Endodermal cell (in vitro differentiated cells): ENCODE measurements around the gene CARS2. TPM values are rescaled to one million over a fixed set of nuclear protein-coding genes. Genes with fewer than 3 reads are reported as not detected.

ENCODE experiments used
- DNase-seq: peaks from one replicate; pipeline ENCODE4 v3.0.0-alpha.2; 2017
- H3K27ac ChIP-seq: 2 replicates; pipeline ENCODE4 v1.5.1; 2013; ENCODE audit warnings: mild to moderate bottlenecking, low read depth, low read length, moderate library complexity
- H3K27me3 ChIP-seq: 2 replicates; pipeline ENCODE4 v1.6.1; 2013; ENCODE audit warnings: mild to moderate bottlenecking, low read length, moderate library complexity; ENCODE audit not compliant: insufficient read depth, control insufficient read depth, poor library complexity, severe bottlenecking
- H3K36me3 ChIP-seq: 2 replicates; pipeline ENCODE4 v1.7.0; 2013; ENCODE audit warnings: mild to moderate bottlenecking, low read length, moderate library complexity; ENCODE audit not compliant: control insufficient read depth, insufficient read depth
- H3K4me1 ChIP-seq: one replicate; pipeline ENCODE4 v1.7.0; 2013; ENCODE audit warnings: low read length; ENCODE audit not compliant: control insufficient read depth, insufficient read depth
- H3K4me3 ChIP-seq: 2 replicates; pipeline ENCODE4 v1.5.1; 2013; ENCODE audit warnings: mild to moderate bottlenecking, low read length, moderate library complexity
- H3K9ac ChIP-seq: 2 replicates; pipeline ENCODE4 v1.6.1; 2013; ENCODE audit warnings: mild to moderate bottlenecking, low read length, moderate library complexity; ENCODE audit not compliant: poor library complexity, severe bottlenecking; ENCODE audit errors: extremely low read depth
- H3K9me3 ChIP-seq: 2 replicates; pipeline ENCODE4 v1.6.1; 2013; ENCODE audit warnings: mild to moderate bottlenecking, low read length, moderate library complexity; ENCODE audit not compliant: control insufficient read depth
- H3K27ac Mint-ChIP-seq: 2 replicates; pipeline ENCODE4 v1.8.0; 2020; ENCODE audit warnings: mixed read lengths
- H3K27me3 Mint-ChIP-seq: 2 replicates; pipeline ENCODE4 v1.8.0; 2021; ENCODE audit warnings: mild to moderate bottlenecking, mixed read lengths; ENCODE audit not compliant: insufficient read depth
- H3K36me3 Mint-ChIP-seq: 2 replicates; pipeline ENCODE4 v1.8.0; 2020; ENCODE audit warnings: low read depth, mixed read lengths
- H3K4me1 Mint-ChIP-seq: 2 replicates; pipeline ENCODE4 v1.8.0; 2020; ENCODE audit warnings: mixed read lengths
- H3K4me3 Mint-ChIP-seq: 2 replicates; pipeline ENCODE4 v1.8.0; 2020; ENCODE audit warnings: mild to moderate bottlenecking, moderate library complexity, mixed read lengths
- H3K9me3 Mint-ChIP-seq: 2 replicates; pipeline ENCODE4 v1.8.0; 2020; ENCODE audit warnings: mild to moderate bottlenecking, mixed read lengths
- WGBS, 2 experiments: methylation state at CpG; one replicate each; pipeline versions ENCODE4 v1.1.5 to v1.1.7; 2013; ENCODE audit warnings: missing lambda C conversion rate in 2 of 2, mixed read lengths in 1 of 2; ENCODE audit not compliant: insufficient coverage in 1 of 2, insufficient read length in 1 of 2; 5-methylcytosine and 5-hydroxymethylcytosine counted together
- total RNA-seq, 2 donors: library from RNA; stranded (reverse); fragmentation: NEBNext Ultra II Directional in 1 of 2; extraction: Animal tissue kit (Norgen Biotek cat#: 25700) in 1 of 2; gene quantifications; 2 replicates in 1 of 2; 3 replicates in 1 of 2; pipeline ENCODE4 v1.2.1, GENCODE V29; 2021
- TF ChIP-seq, protein P1 (sequence below): fragments of 200-600 bp; sonication (generic); conservative IDR thresholded peaks from 2 replicates; pipeline ENCODE4 v1.5.0; 2021; ENCODE audit warnings: antibody characterized with exemption, mild to moderate bottlenecking

The CARS2 gene
- total RNA-seq, 2 donors from 2014 or later = 53.0 to 53.2 TPM

DNA sequence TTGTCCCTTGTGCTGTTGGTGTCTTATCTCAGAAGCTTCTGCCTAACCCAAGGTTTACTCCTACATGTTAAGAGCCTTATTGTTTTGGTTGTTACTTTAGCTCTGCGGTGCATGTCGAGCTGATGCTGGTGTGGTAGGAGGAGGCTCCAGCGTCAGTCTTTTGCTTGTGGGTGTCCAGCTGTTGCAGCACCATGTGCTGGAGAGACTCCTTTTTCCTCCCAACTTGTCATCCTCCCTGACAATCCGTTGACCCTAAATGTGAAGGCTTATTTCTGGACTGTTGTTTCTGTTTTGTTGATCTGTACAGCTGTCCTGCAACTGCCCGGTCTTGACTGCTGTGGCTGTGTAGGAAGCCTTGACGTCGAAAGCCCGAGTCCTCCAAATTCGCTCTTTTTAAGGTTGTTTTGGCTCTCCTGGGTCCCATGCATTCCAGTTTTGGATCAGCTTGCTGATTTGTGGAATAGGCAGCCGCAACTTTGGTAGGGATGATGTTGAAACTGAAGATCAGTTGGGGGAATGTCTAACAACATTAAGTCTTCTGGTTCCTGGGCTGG is 75.3 kb downstream of the CARS2 start:
- no peaks in the 10 kb centered on the region for H3K27me3 Mint-ChIP-seq
- H3K4me3 Mint-ChIP-seq = no peak overlapping the region
- peaks cover 6% of the 10 kb centered on the region for H3K9me3 ChIP-seq
- no peak overlapping the region for H3K9ac ChIP-seq
- peaks cover 73% of the 10 kb centered on the region for H3K36me3 Mint-ChIP-seq
- peaks cover 11% of the 10 kb centered on the region for H3K9me3 Mint-ChIP-seq
- no peaks in the 10 kb centered on the region for H3K4me1 ChIP-seq
- H3K4me3 ChIP-seq = no peak overlapping the region
- H3K27ac Mint-ChIP-seq = no peak overlapping the region
- TF ChIP-seq, protein P1, sequence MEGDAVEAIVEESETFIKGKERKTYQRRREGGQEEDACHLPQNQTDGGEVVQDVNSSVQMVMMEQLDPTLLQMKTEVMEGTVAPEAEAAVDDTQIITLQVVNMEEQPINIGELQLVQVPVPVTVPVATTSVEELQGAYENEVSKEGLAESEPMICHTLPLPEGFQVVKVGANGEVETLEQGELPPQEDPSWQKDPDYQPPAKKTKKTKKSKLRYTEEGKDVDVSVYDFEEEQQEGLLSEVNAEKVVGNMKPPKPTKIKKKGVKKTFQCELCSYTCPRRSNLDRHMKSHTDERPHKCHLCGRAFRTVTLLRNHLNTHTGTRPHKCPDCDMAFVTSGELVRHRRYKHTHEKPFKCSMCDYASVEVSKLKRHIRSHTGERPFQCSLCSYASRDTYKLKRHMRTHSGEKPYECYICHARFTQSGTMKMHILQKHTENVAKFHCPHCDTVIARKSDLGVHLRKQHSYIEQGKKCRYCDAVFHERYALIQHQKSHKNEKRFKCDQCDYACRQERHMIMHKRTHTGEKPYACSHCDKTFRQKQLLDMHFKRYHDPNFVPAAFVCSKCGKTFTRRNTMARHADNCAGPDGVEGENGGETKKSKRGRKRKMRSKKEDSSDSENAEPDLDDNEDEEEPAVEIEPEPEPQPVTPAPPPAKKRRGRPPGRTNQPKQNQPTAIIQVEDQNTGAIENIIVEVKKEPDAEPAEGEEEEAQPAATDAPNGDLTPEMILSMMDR = no peak
- no peak overlapping the region for H3K27ac ChIP-seq
- 93 to 97% methylated on average over 8 to 10 of the region's 10 CpGs for WGBS, 2 experiments
- DNase-seq = peak; percentile 22
- H3K36me3 ChIP-seq = peaks cover 54% of the 10 kb centered on the region
- H3K27me3 ChIP-seq = no peaks in the 10 kb centered on the region
- H3K4me1 Mint-ChIP-seq = peaks cover 10% of the 10 kb centered on the region

GRCh38 chr13:110629735-110630134 is 76.2 kb downstream of the CARS2 start:
- DNase-seq = peak; percentile 26
- Histone ChIP-seq H3K36me3 (peaks cover 47% of the 10 kb centered on the region), H3K4me1 (no peaks in the 10 kb centered on the region), H3K9me3 (peaks cover 6% of the 10 kb centered on the region), H3K27me3 (no peaks in the 10 kb centered on the region), H3K4me3 (no peak overlapping the region), H3K27ac (no peak overlapping the region), H3K9ac (no peak overlapping the region)
- TF ChIP-seq, protein P1 = no peak
- no peaks in the 10 kb centered on the region for H3K27me3 Mint-ChIP-seq
- peaks cover 68% of the 10 kb centered on the region for H3K36me3 Mint-ChIP-seq
- peaks cover 11% of the 10 kb centered on the region for H3K9me3 Mint-ChIP-seq
- H3K4me3 Mint-ChIP-seq = no peak overlapping the region
- H3K4me1 Mint-ChIP-seq = peaks cover 17% of the 10 kb centered on the region
- 94 to 100% methylated on average over 1 to 7 of the region's 7 CpGs for WGBS, 2 experiments
- no peak overlapping the region for H3K27ac Mint-ChIP-seq

GRCh38 chr13:110628952-110629701 is 76.8 kb downstream of the CARS2 start:
- H3K27me3 Mint-ChIP-seq = no peaks in the 10 kb centered on the region
- no peak overlapping the region for H3K27ac ChIP-seq
- H3K36me3 ChIP-seq = peaks cover 47% of the 10 kb centered on the region
- TF ChIP-seq, protein P1 = no peak
- no peak overlapping the region for H3K4me3 ChIP-seq
- H3K36me3 Mint-ChIP-seq = peaks cover 63% of the 10 kb centered on the region
- 94 to 95% methylated on average over 15 to 19 of the region's 19 CpGs for WGBS, 2 experiments
- H3K27ac Mint-ChIP-seq = no peak overlapping the region
- peaks cover 17% of the 10 kb centered on the region for H3K4me1 Mint-ChIP-seq
- H3K27me3 ChIP-seq = no peaks in the 10 kb centered on the region
- no peak overlapping the region for H3K9ac ChIP-seq
- H3K4me3 Mint-ChIP-seq = no peak overlapping the region
- no peaks in the 10 kb centered on the region for H3K4me1 ChIP-seq
- H3K9me3 ChIP-seq = peaks cover 6% of the 10 kb centered on the region
- H3K9me3 Mint-ChIP-seq = peaks cover 11% of the 10 kb centered on the region
- peak; percentile 26 for DNase-seq
